GM12878 (cell line): Measurements from ENCODE around the gene FDPS. TPM values are rescaled to one million over a fixed set of nuclear protein-coding genes. Genes with fewer than 3 reads are reported as not detected.

ENCODE experiments used
- ATAC-seq: fragments of 200-7000 bp; cut with Tn5 transposase; 3 replicates; pipeline ENCODE4 v1.9.1; 2020; ENCODE audit warnings: mild to moderate bottlenecking, moderate library complexity
- BruUV-seq: library from RNA; stranded (reverse); fragments of 400-500 nt; replicated peaks from 2 replicates; lab custom pipeline; 2021; lab: Mats Ljungman, UMichigan
- CTCF ChIA-PET: fragments of 300-600 bp; sonication (Branson Sonifier 250); formaldehyde crosslinking; extraction: SDS; loops from one replicate; lab custom pipeline; 2021; ENCODE audit warnings: inconsistent platforms; lab: Yijun Ruan, JAX
- POLR2A ChIA-PET: fragments of 350-600 bp; formaldehyde crosslinking; extraction: SDS; loops from one replicate; lab custom pipeline; 2021; ENCODE audit warnings: inconsistent platforms; lab: Charles Lee
- RAD21 ChIA-PET: fragments of 300-600 bp; sonication (Branson Sonifier 250); formaldehyde crosslinking; loops from one replicate; lab custom pipeline; 2023; ENCODE audit warnings: antibody characterized with exemption; ENCODE audit not compliant: unreplicated experiment; lab: Charles Lee
- SMC1A ChIA-PET: fragments of 300-600 bp; sonication (Branson Sonifier 250); formaldehyde crosslinking; loops from one replicate; lab custom pipeline; 2023; ENCODE audit not compliant: unreplicated experiment, uncharacterized antibody; lab: Charles Lee
- DNase-seq: peaks from one replicate; pipeline ENCODE4 v3.0.0-alpha.2; 2011; ENCODE audit warnings: low read depth, low spot score
- FAIRE-seq: peaks from 3 replicates; lab custom pipeline; 2011; peaks lifted over from hg19 to GRCh38; lab: Jason Lieb, UNC
- H2AFZ ChIP-seq: 2 replicates; pipeline ENCODE4 v1.6.0; 2011; ENCODE audit warnings: low read depth, low read length, control low read depth; ENCODE audit not compliant: control insufficient read depth
- H3K27ac ChIP-seq: 2 replicates; pipeline ENCODE4 v1.5.1; 2011; ENCODE audit warnings: control low read depth; ENCODE audit not compliant: control insufficient read depth, insufficient read depth
- H3K27me3 ChIP-seq, 2 experiments: replicated peaks in 1 of 2; 2 replicates each; pipeline versions ENCODE4 v1.6.0 to v1.6.1; 2011; ENCODE audit warnings: low read length in 1 of 2; ENCODE audit not compliant: control insufficient read depth in 2 of 2, insufficient read depth in 2 of 2
- H3K36me3 ChIP-seq, 2 experiments: 2 replicates each; pipeline ENCODE4 v1.5.1; 2011; ENCODE audit warnings: low read length in 1 of 2; ENCODE audit not compliant: control insufficient read depth in 2 of 2, insufficient read depth in 2 of 2
- H3K4me1 ChIP-seq: 2 replicates; pipeline ENCODE4 v1.6.1; 2011; ENCODE audit warnings: mild to moderate bottlenecking, low read length, moderate library complexity, mixed read lengths; ENCODE audit not compliant: control insufficient read depth, insufficient read depth
- H3K4me2 ChIP-seq: 2 replicates; pipeline ENCODE4 v1.6.0; 2011; ENCODE audit warnings: control low read depth; ENCODE audit not compliant: control insufficient read depth, insufficient read depth
- H3K4me3 ChIP-seq: fragments of 200-600 bp; sonication (generic); 2 replicates; pipeline ENCODE4 v1.5.1; 2016
- H3K79me2 ChIP-seq: 2 replicates; pipeline ENCODE4 v1.6.0; 2011; ENCODE audit warnings: low read length; ENCODE audit not compliant: control insufficient read depth, insufficient read depth
- H3K9ac ChIP-seq: 2 replicates; pipeline ENCODE4 v1.8.0; 2011; ENCODE audit warnings: low read length, control low read depth, mixed read lengths; ENCODE audit not compliant: control insufficient read depth, insufficient read depth
- H3K9me3 ChIP-seq: replicated peaks from 3 replicates; pipeline ENCODE4 v1.5.1; 2011; ENCODE audit warnings: mild to moderate bottlenecking, low read length; ENCODE audit not compliant: control insufficient read depth, insufficient read depth
- H4K20me1 ChIP-seq: 2 replicates; pipeline ENCODE4 v1.6.0; 2011; ENCODE audit not compliant: control insufficient read depth, insufficient read depth
- ATF7 ChIP-seq: fragments of 450-650 bp; IDR thresholded peaks from 2 replicates; pipeline ENCODE4 v1.6.1; 2016; ENCODE audit warnings: low read depth, mild to moderate bottlenecking
- HDAC6 ChIP-seq: fragments of 200-600 bp; sonication (generic); IDR thresholded peaks from one replicate; pipeline ENCODE4 v1.8.0; 2017; ENCODE audit warnings: antibody characterized with exemption; ENCODE audit not compliant: unreplicated experiment
- KLF5 ChIP-seq: fragments of 450-650 bp; IDR thresholded peaks from 2 replicates; pipeline ENCODE4 v1.6.1; 2014; ENCODE audit warnings: mild to moderate bottlenecking; ENCODE audit not compliant: partially characterized antibody
- MYB ChIP-seq: fragments of 150-350 bp; IDR thresholded peaks from 2 replicates; pipeline ENCODE4 v1.6.1; 2014; ENCODE audit warnings: mild to moderate bottlenecking, low read depth, low read length, borderline replicate concordance
- NBN ChIP-seq: fragments of 450-650 bp; IDR thresholded peaks from 2 replicates; pipeline ENCODE4 v1.6.1; 2016
- SP1 ChIP-seq: IDR thresholded peaks from one replicate; pipeline ENCODE4 v1.6.1; 2011; ENCODE audit warnings: low read depth, low read length
- SREBF2 ChIP-seq: IDR thresholded peaks from 2 replicates; pipeline ENCODE4 v1.6.1; 2012; ENCODE audit warnings: mild to moderate bottlenecking, low read length
- ZSCAN29 ChIP-seq: fragments of 450-650 bp; IDR thresholded peaks from 2 replicates; pipeline ENCODE4 v1.6.1; 2017; ENCODE audit warnings: mild to moderate bottlenecking, moderate library complexity
- WGBS: methylation state at CpG from one replicate; pipeline ENCODE4 v1.1.6; 2016; ENCODE audit warnings: low lambda C conversion rate; ENCODE audit not compliant: insufficient replicate concordance, insufficient coverage; ENCODE audit errors: missing lambda C conversion rate; 5-methylcytosine and 5-hydroxymethylcytosine counted together
- in situ Hi-C: fragments of 300-500 bp; cut with MboI; formaldehyde crosslinking; loops from 9 replicates; pipeline ENCODE4 v1.14.3; 2018; ENCODE audit warnings: mixed read lengths
- intact Hi-C: fragments of 100-400 bp; cut with micrococcal nuclease; formaldehyde crosslinking; loops from one replicate; pipeline ENCODE4 v1.14.2; 2022; ENCODE audit not compliant: unreplicated experiment
- polyA plus RNA-seq, 11 experiments: library from polyadenylated mRNA; depleted of rRNA in 4 of 11; unstranded in 6 of 11; stranded (reverse) in 5 of 11; fragments of >200 nt; fragmentation: Nextera tagmentation in 4 of 11; fragmentation: Illumina TruSeq in 1 of 11; extraction: Ambion mirVana in 4 of 11; extraction: Trizol in 1 of 11; gene quantifications; 1 replicate in 1 of 11; 2 replicates in 10 of 11; pipeline versions ENCODE4 v1.2.1 to v1.2.3, GENCODE V29; 2011 to 2016; ENCODE audit warnings: inconsistent platforms in 2 of 11, missing spikeins in 2 of 11, low read depth in 1 of 11
- total RNA-seq, 4 experiments: library from RNA; depleted of rRNA in 3 of 4; stranded (reverse); fragments of >200 nt in 3 of 4; fragmentation: Illumina TruSeq in 1 of 4; extraction: Trizol in 1 of 4; gene quantifications; 2 replicates each; pipeline versions ENCODE4 v1.2.1 to v1.2.3, GENCODE V29; 2013 to 2021

The FDPS gene
- total and polyA plus RNA-seq, 10 of the 15 experiments (the other 5 are each of a cell fraction or from before 2014, with no cell fraction given), result 405 to 1,156 (median 487) TPM

- TF ChIP-seq MYB, result no peak
- no peak for TF ChIP-seq ATF7
- TF ChIP-seq HDAC6, result no peak
- TF ChIP-seq SP1, result no peak
Observed at GRCh38 chr1:155318082-155318481, 9.4 kb downstream of the FDPS start (continued).

- WGBS, result 90% methylated on average over 5 of the region's 5 CpGs
- POLR2A ChIA-PET, result no interaction called here
- no peaks in the 10 kb centered on the region for H4K20me1 ChIP-seq
- no TSS peak for BruUV-seq
- H3K4me2 ChIP-seq, result no peak overlapping the region
- H3K27me3 ChIP-seq, result no peaks in the 10 kb centered on the region
- peaks cover 7 to 26% of the 10 kb centered on the region in 2 experiments for H3K36me3 ChIP-seq
- FAIRE-seq (no peak), DNase-seq (no peak), ATAC-seq (no peak)
- peaks cover 7% of the 10 kb centered on the region for H3K4me1 ChIP-seq
- H3K4me3 ChIP-seq, result no peak overlapping the region
- no peak overlapping the region for H3K27ac ChIP-seq
- H3K9ac ChIP-seq, result no peak overlapping the region
- RAD21 ChIA-PET, result no interaction called here
- SMC1A ChIA-PET, result interaction anchor here (0.6 to 6.8 kb wide), 2 partner anchors 13 to 68 kb away, joined by 3 to 57 read pairs; no protein-coding TSS in a partner anchor
- no peaks in the 10 kb centered on the region; the same call in none of the 2 replicates for H3K79me2 ChIP-seq
- TF ChIP-seq SREBF2 (no peak), ZSCAN29 (no peak), KLF5 (no peak), NBN (no peak)
- no peaks in the 10 kb centered on the region for H3K9me3 ChIP-seq
- in situ Hi-C loops, result no loop called here
- H2AFZ ChIP-seq, result no peak overlapping the region
- intact Hi-C loops, result no loop called here
- CTCF ChIA-PET, result interaction anchor here (1.5 to 9.6 kb wide), 3 partner anchors 13 to 273 kb away, joined by 3 to 225 read pairs (median 37); partner anchors contain the start of genes ENTREP3 and FDPS
Observed at GRCh38 chr1:155319536-155319935, 10.9 kb downstream of the FDPS start.
